HG02763 (cell line): ENCODE measurements around the gene NPIPB2.
"Not testable (repeated sequence)": the region's sequence is repeated elsewhere in the genome, so short reads cannot be mapped to it uniquely, and the experiment has no call there.

Experiments
- ATAC-seq: cut with Tn5 transposase; IDR thresholded peaks from one replicate; pipeline ENCODE4 v1.9.1; 2021; ENCODE audit warnings: mild to moderate bottlenecking, moderate library complexity; ENCODE audit not compliant: unreplicated experiment

NPIPB2 gene

DNA sequence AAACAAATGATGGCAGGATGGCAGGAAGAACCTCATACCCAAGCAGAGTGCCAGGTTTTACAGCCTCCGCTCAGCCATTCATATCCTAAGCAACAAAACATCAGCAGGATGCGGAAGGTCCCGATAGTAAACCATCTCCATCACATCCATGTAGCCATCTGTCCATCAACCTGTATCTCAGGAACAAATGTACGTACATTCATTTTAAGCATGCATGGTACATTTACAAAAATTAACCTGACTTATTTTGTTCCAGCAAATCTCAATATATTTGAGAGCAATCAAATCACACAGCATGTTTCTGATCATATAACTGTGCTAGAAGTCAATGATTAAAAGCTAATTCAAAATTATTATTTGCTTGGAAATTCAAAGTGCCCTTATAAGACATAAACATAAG lies at the start of gene NPIPB2:
Gene NPIPB2 (minus strand): TSS at position 101 of the 400 bp plus-strand sequence. CDS start 0 bp downstream, at position 101.
- ATAC-seq = not testable (repeated sequence)

DNA sequence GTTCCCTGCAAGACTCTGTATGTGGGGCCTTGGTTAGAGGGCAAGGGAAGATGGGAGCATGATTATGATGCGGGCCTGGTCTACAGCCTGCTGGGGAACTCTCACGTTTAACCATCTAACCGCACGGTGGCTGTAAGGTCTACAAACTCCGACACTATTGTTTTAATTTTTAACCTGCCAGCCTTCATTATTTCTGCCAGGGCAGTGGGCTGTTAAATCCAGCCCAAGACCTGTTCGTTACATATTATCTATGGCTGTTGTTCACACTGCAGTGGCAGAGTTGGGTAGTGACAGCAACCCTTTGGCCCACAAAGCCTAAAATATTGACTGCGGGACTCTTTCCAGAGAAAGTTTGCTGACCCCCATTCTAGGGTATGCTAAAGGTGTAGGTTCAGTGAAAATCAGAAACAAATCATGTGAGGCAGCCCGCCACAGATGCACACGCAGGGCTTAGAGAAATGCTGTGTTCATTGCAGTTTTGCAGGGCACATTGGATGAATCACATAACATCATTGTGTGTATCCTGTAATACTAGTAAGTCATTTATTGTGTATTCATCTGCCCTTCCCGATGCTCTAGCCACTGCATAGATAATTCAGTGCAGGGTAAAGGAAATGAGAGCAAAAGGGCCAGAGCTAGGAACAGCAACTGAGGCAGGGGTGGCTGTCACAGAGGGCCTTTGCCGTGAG lies 49.0 kb upstream of the NPIPB2 start:
- ATAC-seq = peak; percentile 46

DNA sequence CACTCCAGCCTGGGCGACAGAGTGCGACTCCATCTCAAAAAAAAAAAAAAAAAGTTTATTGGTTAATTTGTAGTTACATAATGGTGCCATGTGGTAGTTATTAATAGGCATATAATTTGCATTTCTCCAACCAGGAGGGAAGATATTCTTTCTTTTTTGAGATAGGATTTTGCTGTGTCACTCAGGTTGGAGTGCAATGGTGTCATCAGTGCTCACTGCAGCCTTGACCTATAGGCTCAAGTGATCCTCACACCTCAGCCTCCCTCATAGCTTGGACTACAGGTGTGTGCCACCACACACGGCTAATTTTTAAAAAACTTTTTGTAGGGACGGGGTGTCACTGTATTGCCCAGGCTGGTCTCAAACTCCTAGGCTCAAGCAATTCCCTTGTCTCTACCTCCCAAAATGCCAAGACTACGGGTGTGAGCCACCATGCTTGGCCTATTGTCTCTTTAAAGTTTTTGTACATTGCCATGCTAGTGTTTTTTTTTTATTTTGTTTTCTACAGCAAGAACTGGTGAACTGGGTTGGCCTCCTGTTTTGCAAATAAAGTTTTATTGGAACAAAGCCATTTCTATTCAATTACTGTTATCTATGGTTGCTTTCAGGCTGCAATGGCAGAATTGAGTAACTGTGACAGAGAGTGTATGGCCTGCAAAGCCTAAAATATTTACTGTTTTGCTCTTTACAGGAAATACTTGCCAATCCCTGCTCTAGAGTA lies 46.6 kb upstream of the NPIPB2 start:
- no peak for ATAC-seq

DNA sequence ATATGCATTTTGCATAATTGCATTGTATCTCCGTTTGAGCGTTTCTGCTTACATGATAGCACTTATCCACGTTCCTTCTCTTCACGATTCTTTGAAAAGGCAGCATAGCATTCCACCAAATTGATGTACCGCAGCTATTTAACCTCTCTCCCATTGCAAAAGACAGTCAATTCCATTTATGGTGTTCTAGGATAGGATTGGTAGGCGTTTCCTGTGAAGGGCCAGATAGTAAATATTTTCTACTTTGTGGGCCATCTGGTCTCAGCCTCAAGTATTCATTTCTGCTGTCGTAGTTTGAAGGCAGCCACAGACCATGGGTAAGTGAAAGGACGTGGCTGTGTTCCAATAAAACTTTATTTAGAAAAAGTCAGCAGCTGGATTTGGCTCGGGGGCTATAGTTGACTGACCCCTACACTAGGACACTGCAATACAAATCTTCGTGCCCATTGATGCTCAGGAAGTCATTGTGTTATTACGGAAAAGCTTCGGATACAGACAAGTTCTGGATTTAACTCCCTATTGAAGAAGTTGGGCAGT lies 44.7 kb upstream of the NPIPB2 start:
- no peak for ATAC-seq

DNA sequence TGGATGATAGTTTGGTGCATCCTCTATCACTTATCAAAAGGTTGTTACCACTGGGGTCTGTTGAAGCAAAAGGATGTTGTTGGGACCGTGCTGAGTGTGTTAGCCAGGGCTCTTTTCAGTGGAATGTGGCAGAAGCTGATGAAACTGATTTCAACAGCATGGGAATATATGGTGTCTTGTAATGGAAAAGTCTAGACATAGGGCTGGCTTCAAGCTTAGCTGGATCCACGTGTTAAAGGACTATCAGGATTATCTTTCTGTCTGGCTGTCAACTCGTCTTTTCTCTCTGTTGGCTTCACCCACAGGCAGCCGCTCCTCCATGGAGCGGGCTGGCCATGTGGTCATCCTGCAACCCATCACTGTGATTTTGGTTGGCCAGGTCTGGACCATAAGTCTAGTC lies 43.4 kb upstream of the NPIPB2 start:
- ATAC-seq = no peak

DNA sequence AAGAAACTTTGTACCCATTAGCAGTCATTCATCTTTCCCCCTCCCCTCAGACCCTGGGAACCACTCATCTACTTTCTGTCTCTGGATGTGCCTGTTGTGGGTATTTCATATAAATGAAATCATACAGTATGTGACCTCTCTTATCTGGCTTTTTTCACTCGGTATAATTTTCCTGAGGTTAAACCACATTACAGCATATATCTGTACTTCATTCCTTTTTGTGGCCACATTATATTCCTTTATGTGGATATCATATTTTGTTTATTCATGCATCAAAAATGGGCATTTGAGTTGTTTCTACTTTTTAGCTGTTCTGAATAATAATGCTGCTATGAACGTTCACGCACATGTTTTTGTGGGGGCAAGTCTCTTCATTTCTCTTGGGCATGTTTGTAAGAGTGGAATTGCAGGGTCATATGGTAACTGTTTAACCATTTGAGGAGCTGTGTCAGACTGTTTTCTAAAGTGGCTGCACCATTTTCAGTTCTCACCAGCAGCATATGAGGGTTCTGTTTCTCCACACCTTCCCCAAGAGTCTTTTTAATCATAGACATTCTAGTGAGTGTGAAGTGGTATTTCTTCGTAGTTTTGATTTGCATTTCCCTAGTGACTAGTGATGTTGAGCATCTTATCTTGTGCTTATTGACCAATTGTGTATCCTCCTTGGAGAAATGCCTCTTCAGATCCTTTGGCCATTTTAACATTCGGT lies 38.4 kb upstream of the NPIPB2 start:
- peak; percentile 33 for ATAC-seq

DNA sequence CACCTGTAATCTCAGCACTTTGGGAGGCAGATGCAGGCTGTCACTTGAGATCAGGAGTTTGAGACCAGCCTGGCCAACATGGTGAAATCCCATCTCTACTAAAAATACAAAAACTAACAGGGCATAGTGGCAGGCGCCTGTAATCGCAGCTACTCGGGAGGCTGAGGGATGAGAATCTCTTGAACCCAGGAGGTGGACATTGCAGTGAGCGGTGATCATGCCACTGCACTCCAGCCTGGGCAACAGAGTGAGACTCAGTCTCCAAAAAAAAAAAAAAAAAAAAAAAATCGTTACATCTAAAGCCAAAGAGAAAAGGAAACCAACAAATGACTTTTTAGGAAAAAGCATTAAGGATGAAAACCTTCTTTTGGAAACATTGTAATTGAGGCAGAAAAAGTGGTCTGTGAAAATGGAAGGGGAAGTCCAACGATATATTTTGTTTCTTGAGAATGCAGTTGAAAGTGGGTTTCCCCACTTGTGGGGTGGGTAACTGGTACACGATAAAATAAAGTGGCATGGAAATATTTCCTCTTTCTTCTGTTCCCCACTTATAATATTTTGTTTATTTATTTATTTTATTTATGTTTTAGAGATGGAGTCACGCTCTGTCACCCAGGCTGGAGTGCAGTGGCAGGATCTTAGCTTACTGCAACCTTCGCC lies 37.3 kb upstream of the NPIPB2 start:
- no peak for ATAC-seq

DNA sequence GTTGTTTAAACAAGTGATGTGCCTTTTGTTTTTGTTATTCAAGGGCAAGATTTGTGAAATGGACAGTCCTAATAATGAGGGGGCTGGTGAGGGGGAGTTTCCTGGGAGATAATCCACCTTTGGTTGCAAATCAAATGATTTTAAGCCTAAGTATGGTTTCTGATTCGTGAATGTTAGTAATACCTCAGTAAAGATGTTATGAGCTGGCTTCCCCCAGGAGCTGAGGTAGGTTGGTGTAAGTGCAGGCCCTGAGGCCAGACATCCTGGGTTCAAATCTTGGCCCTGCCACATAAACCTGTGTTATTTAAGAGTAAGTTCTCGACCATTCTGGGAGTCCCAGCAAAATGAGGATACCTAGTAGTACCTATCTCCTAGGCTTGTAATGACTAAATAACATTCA lies 36.2 kb upstream of the NPIPB2 start:
- ATAC-seq = no peak

DNA sequence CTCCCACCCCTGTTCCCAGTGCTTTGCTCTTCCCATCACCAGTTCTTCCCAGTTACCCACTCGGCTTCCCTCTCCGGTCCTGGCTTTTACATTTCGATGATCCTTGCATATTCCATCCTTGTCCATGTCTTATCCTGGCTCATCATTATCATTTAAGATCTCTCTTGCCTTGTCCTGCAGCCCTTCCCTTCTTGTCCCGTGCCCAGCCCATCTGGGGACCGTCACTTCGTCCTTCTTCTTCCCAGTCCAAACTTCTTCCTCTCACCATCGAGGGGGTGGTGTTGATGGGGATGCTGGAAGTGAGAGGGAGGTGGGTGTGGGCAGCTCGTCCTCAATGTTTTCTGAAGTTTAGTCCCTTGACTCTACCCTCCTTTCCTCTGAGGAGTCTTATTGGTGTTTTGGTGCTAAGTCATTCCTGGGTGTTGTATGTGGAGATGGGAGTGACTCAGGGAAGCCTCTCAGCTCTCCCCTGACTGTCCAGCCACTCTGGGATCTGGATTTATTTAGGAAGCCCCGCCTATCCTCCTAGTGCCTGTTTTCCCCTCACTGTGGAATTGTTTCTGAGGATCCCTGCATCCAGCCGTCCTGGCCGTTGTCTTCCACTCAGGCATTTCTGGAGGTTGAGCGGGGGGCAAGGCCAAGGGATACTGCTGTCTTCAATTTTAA lies 35.7 kb upstream of the NPIPB2 start:
- ATAC-seq = no peak

DNA sequence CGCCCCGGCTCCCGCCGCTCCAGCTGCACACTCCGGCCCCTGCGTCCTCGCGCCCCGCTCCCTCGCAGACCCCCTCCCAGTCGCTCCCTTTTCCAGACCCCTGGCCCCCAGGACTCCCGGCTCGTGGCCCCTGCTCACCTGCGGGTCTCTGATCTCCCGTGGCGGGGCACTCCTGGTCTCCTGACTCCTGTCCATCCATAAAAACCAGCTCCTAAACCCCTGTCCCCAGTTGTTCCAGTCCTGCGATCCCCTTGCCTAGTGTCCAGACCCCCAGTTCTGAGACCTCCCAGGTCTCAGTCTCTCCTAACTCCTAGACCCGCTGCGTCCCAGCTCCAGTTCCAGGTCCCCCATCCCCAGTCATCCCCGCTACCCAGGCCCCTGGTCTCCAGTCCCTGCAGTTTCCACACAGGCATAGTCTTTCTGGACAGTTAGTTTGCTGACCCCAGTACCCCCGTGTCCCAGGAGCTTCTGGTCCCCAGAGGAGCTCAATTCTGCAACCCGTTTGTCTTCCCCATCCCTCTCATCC lies 35.1 kb upstream of the NPIPB2 start:
- ATAC-seq = peak; percentile 8

DNA sequence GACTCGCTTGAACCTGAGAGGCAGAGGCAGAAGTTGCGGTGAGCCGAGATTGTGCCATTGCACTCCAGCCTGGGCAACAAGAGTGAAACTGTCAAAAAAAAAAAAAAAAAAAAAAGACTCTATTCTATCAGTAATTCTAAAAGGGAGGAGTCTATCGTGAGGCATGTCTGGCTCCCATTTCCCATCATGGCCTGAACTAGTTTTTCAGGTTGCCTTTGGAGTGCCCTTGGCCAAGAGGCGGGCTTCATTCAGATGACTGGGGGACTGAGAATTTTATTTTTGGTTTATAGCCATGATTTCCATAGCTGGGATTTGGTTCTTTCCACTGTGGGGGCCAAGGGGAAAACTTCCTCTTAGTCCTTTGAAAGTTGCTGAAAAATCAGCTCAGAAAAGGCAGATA lies 31.2 kb upstream of the NPIPB2 start:
- ATAC-seq = no peak

DNA sequence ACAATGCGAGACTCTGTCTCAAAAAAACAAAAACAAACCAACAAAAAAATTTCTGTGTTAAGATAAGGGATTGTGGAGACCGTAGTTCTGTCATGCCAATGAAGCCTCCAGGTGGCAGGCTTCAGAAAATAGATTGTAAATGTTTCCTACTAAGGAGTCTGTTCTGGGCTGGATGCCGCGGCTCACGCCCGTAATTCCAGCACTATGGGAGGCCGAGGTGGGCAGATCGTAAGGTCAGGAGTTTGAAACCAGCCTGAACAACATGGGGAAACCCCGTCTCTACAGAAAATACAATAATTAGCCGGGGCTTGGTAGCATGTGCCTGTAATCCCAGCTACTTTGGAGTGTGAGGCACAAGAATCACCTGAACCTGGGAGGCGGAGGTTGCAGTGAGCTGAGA lies 30.3 kb upstream of the NPIPB2 start:
- no peak for ATAC-seq

DNA sequence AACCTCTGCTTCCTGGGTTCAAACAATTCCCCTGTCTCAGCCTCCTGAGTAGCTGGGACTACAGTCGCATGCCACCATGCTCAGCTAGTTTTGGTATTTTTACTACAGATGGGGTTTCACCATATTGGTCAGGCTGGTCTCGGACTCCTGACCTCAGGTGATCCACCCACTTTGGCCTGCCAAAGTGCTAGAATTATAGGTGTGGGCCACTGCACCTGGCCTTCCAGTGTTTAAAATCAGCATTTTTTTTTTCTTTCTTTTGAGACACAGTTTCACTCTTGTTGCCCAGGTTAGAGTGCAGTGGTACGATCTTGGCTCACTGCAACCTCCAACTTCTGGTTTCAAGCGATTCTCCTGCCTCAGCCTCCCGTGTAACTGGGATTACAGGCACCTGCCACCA lies 28.4 kb upstream of the NPIPB2 start:
- ATAC-seq = not testable (repeated sequence)

DNA sequence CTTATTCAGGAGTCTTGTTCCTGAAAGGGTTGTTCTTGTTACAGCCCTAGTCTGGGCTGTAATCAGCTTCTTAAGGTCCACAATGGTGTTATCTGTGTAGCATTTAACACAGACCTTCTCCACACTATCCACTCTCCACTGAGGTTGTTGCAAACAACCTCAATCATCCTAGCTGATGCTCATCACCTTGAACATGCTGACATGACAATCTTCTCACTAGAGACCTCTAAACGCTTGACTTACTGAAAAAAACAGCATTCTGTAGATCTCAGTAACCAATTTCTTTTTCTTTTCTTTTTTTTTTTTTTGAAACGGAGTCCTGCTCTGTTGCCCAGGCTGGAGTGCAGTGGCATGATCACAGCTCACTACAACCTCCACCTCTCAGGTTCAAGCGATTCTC lies 26.7 kb upstream of the NPIPB2 start:
- no peak for ATAC-seq

DNA sequence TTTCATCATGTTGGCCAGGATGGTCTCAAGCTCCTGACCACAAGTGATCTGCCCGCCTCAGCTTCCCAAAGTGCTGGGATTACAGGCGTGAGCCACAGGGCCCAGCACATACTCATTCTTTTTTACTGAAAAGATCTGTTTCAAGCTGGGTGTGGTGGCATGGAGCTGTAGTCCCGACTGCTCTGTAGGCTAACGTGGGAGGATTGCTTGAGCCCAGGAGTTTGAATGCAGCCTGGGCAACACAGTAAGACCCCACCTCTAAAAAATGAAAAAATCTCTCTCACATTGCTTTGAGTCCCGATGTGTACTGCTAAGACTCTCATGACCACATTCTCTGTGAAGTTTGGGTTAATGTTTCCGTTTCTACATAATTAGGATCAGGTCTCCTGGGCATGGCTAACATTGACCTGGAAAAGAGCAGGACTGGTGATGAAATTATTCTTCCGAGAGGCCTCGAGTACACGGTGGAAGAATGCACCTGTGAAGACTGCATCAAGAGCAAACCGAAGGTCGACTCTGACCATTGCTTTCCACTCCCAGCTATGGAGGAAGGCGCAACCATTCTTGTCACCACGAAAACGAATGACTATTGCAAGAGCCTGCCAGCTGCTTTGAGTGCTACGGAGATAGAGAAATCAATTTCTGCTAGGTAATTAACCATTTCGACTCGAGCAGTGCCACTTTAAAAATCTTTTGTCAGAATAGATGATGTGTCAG lies 25.5 kb upstream of the NPIPB2 start:
- ATAC-seq = no peak

DNA sequence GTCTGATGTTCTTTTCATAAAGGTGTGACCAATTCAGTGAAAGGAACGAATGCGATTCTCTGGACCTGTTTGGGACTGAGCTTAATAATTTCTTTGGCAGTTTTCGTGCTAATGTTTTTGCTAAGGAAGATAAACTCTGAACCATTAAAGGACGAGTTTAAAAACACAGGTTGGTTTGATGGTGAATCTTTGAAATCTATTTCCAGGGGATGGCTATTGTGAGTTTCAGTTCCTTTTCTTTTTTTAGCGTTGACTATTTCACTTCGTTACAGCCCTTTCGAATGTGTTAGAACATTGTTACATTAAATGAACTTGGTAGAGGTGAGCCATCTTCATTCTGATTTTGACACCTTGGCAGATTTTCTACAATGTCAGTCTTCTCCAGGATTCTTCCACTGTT lies 24.3 kb upstream of the NPIPB2 start:
- no peak for ATAC-seq

DNA sequence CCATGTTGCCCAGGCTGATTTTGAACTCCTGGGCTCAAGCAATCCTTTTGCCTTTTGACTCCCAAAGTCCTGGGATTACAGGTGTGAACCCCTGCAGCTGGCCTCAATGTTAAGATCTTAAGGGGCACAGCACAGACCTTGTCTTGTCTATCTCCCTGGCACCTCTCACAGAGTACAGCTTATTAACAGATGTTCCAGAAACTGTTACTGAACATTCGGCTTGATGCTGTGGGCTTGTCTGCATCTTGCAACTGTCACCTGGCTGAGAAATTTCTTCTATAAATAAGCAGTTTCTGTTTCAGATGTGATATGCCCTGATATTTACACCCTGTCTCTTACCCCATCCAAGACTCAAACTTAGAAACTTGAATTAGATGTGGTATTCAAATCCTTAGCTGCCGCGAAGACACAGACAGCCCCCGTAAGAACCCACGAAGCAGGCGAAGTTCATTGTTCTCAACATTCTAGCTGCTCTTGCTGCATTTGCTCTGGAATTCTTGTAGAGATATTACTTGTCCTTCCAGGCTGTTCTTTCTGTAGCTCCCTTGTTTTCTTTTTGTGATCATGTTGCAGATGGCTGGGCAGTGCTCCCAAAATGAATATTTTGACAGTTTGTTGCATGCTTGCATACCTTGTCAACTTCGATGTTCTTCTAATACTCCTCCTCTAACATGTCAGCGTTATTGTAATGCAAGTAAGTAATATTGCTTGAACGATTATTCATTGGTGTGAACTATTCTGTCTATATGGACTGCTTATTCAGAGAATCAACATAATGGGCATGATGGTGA lies 23.1 kb upstream of the NPIPB2 start, which contains the start of gene TNFRSF17:
Gene TNFRSF17 (plus strand): TSS at position 450 of the 791 bp plus-strand sequence. CDS start 115 bp downstream, at position 565.
- ATAC-seq = peak; percentile 75

DNA sequence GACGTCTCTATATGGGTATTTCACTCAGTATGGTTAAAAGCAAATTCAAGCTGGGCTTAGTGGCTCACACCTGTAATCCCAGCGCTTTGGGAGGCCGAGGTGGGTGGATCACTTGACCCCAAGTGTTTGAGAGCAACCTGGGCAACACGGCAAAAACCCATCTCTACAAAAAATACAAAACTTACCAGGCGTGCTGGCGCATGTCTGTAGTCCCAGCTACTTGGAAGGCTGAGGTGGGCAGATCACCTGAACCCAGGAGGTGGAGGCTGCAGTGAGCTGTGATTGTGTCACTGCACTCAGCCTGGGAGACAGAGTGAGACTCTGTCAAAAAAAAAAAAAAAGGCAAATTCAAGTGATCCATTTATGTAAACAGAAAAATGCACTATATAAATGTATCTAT lies 21.9 kb upstream of the NPIPB2 start:
- no peak for ATAC-seq

DNA sequence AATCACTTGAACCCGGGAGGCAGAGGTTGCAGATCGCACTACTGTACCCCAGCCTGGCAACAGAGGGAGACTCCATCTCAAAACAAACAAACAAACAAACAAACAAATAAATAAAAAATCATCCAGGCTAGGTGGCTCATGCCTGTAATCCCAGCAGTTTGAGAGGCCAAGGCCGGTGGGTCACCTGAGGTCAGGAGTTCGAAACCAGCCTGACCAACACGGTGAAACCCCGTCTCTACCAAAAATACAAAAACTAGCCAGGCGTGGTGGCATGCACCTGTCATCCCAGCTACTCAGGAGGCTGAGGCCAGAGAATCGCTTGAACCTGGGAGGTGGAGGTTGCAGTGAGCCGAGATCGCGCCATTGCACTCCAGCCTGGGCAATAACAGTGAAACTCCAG lies 21.1 kb upstream of the NPIPB2 start:
- ATAC-seq = not testable (repeated sequence)
